ENCODE measurements around the gene ABHD6. TPM values are rescaled to one million over a fixed set of nuclear protein-coding genes. Genes with fewer than 3 reads are reported as not detected.
"Not testable (repeated sequence)": the region's sequence is repeated elsewhere in the genome, so short reads cannot be mapped to it uniquely, and the experiment has no call there.

Gene ABHD6
- total RNA-seq, 2 experiments from 2014 or later, result 3.9 to 4.1 TPM

DNA sequence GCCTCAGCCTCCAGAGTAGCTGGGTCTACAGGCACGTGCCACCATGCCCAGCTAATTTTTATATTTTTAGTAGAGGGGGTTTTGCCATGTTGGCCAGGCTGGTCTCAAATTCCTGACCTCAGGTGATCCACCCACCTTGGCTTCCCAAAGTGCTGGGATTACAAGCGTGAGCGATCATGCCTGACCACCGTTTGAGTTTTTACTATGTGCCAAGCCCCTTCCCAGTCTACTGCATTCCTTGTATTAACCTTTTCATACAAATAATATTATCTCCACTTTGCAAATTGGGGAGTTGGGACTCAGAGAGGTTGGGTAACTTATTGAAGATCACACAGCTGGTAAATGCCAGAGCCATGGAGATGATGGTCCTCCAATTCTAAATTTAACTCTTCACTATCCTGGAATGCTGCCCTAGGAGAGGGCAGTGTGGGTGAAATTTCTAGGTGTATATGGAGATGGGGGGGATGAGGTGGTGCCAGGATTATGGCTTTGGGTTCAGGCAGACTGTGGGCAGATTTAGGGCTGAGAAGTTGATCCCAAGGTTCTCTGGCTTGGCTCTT is 94.1 kb downstream of the ABHD6 start:
- H3K27ac Mint-ChIP-seq, result no peak overlapping the region
- ChIA-PET POLR2A (no interaction called here), CTCF (interaction anchor here (0.7 to 6.8 kb wide), 3 partner anchors 20 to 160 kb away, joined by 3 to 43 read pairs (median 8); partner anchors contain the start of genes HTD2, KCTD6 and RPP14)
- no peak for DNase-seq
- H3K9me3 Mint-ChIP-seq, result no peaks in the 10 kb centered on the region
- no peaks in the 10 kb centered on the region for H3K27me3 Mint-ChIP-seq
- intact Hi-C loops (cut with micrococcal nuclease), result loop anchor here (1.0 to 2.0 kb wide), 3 partner anchors 83 to 159 kb away; partner anchors contain the start of gene PDHB
- peaks cover 9% of the 10 kb centered on the region for H3K36me3 Mint-ChIP-seq
- H3K4me3 Mint-ChIP-seq, result peak overlapping the region; percentile 28
- H3K4me1 Mint-ChIP-seq (ENCODE audit: low read depth), result peaks cover 28% of the 10 kb centered on the region

DNA sequence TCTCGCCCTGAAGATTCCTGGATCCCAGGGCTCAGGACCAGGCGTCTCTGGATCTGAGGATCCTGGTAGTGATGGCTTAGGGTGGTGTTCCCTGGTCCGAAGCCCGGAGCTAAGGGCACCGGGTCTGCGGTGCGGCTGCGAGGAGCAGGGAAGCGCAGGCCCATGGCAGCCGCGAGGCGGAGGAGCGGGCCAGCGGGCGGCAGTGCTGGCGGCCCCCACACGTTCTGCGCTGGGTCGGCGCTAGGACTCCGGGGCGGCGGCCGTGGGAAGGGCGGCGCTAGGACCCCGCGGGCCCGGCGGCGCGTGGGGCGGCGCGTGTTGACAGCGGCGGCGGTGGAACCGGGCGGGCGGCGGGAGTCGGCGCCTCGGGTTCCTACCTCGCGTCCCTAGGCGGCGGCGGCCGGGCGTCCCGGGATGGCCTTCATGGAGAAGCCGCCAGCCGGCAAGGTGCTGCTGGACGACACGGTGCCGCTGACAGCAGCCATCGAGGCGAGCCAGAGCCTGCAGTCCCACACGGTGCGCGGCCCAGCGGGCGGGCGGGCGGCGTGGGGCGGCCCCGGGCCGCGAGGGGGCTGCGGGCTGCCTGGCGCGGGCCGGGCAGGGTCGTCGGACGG is 95.1 kb downstream of the ABHD6 start, which contains the start of gene PXK:
Gene PXK, plus strand, starts transcription at position 318 of the 614 bp plus-strand sequence. Its CDS starts 97 bp downstream, at position 415.
- peak; percentile 86 for DNase-seq
- H3K36me3 Mint-ChIP-seq, result peaks cover 9% of the 10 kb centered on the region
- ChIA-PET CTCF (interaction anchor here (0.6 to 6.8 kb wide), 7 partner anchors 14 to 199 kb away, joined by 3 to 43 read pairs (median 4); partner anchors contain the start of genes HTD2, KCTD6 and RPP14), POLR2A (interaction anchor here (0.6 to 4.5 kb wide), 5 partner anchors 8 to 82 kb away, joined by 3 to 20 read pairs (median 5); partner anchors contain the start of genes HTD2 and RPP14)
- intact Hi-C loops (cut with micrococcal nuclease), result loop anchor here (1.0 to 2.0 kb wide), 3 partner anchors 82 to 158 kb away; partner anchors contain the start of gene PDHB
- peak within 1 kb of the TSS; percentile 99 for H3K4me3 Mint-ChIP-seq
- H3K4me1 Mint-ChIP-seq (ENCODE audit: low read depth), result peaks cover 28% of the 10 kb centered on the region
- peak within 1 kb of the TSS; percentile 82 for H3K27ac Mint-ChIP-seq
- no peaks in the 10 kb centered on the region for H3K27me3 Mint-ChIP-seq
- no peaks in the 10 kb centered on the region for H3K9me3 Mint-ChIP-seq

DNA sequence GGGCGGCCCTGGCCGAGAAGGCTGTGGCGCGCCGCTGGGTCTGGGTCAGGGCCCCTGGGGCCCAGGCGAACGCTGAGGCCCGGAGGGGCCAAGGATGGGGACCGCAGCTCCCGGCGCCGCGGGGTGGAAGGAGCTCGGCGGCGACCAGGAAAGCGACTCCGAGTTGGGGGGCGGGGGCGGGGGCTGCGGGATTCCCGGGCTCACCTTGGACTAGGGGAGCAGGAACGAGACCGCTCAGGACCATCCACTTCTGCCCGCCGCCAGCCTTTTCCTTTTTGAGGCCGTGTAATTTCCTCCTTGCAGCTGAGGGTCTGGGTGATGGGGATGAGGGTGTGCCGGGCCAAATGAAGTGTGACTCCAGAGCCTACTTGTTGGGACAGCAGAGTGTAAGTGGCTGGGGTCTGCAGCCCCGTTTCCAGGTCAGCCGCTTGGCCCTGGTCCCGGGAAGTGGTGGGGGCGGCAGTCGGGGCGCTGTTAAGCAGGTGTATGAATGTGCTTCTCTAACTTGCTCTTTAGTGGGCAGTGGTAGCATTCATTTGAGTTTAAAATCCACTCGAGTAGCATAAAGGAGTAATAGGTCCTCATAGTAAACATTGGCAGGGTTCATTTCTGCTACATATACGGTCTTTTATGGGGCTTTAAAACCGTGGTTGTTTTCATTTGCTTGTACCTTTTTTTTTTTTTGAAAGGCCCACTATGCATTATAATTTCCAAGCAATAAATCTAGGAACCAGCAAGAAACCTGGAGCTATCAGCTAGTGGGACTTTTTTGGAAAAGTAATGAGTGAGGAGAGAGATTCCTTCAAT is 95.8 kb downstream of the ABHD6 start:
- Mint-ChIP-seq H3K27ac (peak overlapping the region; percentile 82), H3K4me3 (peak overlapping the region; percentile 99), H3K36me3 (peaks cover 9% of the 10 kb centered on the region), H3K27me3 (no peaks in the 10 kb centered on the region), H3K4me1 (ENCODE audit: low read depth) (peaks cover 28% of the 10 kb centered on the region), H3K9me3 (no peaks in the 10 kb centered on the region)
- DNase-seq, result peak; percentile 53
- POLR2A ChIA-PET, result interaction anchor here (0.6 to 4.5 kb wide), 5 partner anchors 9 to 81 kb away, joined by 3 to 20 read pairs (median 5); partner anchors contain the start of genes HTD2 and RPP14
- intact Hi-C loops (cut with micrococcal nuclease), result loop anchor here (2.0 kb wide), 2 partner anchors 137 to 157 kb away; no protein-coding TSS in a partner anchor
- CTCF ChIA-PET, result interaction anchor here (0.6 to 6.8 kb wide), 11 partner anchors 9 to 198 kb away, joined by 3 to 43 read pairs (median 4); partner anchors contain the start of genes HTD2, KCTD6 and RPP14

DNA sequence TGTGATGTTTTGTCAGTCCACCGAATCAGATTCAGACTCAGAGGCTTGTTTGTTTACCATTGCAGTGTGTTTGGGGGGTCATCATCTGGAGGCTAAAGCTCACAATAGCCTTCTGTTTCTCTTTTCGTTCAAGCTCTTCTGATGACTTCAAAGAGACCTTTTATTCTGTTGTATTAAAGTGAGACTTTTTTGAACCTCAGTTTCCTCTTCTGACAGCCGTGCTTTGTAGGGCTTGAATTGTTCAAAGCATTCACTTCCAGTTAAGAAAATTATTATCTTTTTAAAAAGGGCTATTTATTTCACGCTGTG is 96.4 kb downstream of the ABHD6 start:
- H3K27ac Mint-ChIP-seq, result peak overlapping the region; percentile 82
- CTCF ChIA-PET, result interaction anchor here (0.7 to 6.8 kb wide), 6 partner anchors 9 to 81 kb away, joined by 3 to 43 read pairs (median 4); partner anchors contain the start of genes HTD2 and RPP14
- H3K4me3 Mint-ChIP-seq, result peak overlapping the region; percentile 99
- intact Hi-C loops (cut with micrococcal nuclease), result loop anchor here (2.0 kb wide), 1 partner anchor 137 kb away; no protein-coding TSS in a partner anchor
- peaks cover 11% of the 10 kb centered on the region for H3K36me3 Mint-ChIP-seq
- POLR2A ChIA-PET, result interaction anchor here (1.4 to 4.5 kb wide), 2 partner anchors 10 to 12 kb away, joined by 4 to 20 read pairs; no protein-coding TSS in a partner anchor
- peaks cover 30% of the 10 kb centered on the region for H3K4me1 Mint-ChIP-seq (ENCODE audit: low read depth)
- H3K9me3 Mint-ChIP-seq, result no peaks in the 10 kb centered on the region
- no peaks in the 10 kb centered on the region for H3K27me3 Mint-ChIP-seq
- no peak for DNase-seq

DNA sequence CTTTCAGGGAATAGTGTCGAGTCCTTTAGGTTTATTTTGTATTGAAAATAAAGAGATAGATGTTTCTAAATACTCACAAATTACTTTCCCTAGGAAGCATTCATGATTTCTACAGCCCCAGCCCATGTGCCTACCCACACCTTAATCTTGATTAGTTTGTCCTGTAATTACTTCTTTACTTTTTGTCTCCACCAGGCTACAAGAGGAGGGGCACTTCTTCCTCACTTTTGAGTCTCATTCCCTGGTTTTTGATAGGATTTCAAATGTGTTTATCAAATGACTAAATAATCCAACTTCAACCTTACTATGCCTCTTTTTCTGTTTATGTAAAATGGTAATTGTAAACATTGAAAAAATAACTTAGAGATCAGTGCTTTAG is 96.9 kb downstream of the ABHD6 start:
- CTCF ChIA-PET, result interaction anchor here (0.7 to 6.8 kb wide), 9 partner anchors 10 to 146 kb away, joined by 3 to 43 read pairs (median 5); partner anchors contain the start of genes HTD2 and RPP14
- Mint-ChIP-seq H3K9me3 (no peaks in the 10 kb centered on the region), H3K36me3 (peaks cover 16% of the 10 kb centered on the region), H3K27ac (peak overlapping the region; percentile 94), H3K27me3 (no peaks in the 10 kb centered on the region), H3K4me3 (peak overlapping the region; percentile 99), H3K4me1 (ENCODE audit: low read depth) (peaks cover 30% of the 10 kb centered on the region)
- POLR2A ChIA-PET, result interaction anchor here (0.9 to 4.5 kb wide), 2 partner anchors 10 to 29 kb away, joined by 3 to 20 read pairs; partner anchors contain the start of genes HTD2 and RPP14
- intact Hi-C loops (cut with micrococcal nuclease), result loop anchor here (2.0 kb wide), 1 partner anchor 136 kb away; no protein-coding TSS in a partner anchor
- DNase-seq, result no peak

DNA sequence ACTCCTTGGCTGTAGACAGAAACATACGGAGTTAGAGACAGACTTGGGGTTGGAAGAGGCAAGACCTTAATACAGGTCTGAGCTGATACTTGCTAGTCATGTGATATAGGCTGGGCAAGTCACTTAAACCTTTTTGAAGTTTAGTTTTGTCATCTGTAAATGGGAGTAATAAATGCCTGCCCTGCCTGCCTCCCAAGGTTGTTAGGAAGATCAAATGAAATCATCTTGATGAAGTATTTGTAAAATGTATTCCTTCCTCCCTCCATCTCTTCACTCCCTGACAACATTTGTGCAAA is 98.0 kb downstream of the ABHD6 start:
- Mint-ChIP-seq H3K27ac (peak overlapping the region; percentile 94), H3K27me3 (no peaks in the 10 kb centered on the region), H3K4me1 (ENCODE audit: low read depth) (peaks cover 30% of the 10 kb centered on the region), H3K9me3 (no peaks in the 10 kb centered on the region), H3K36me3 (peaks cover 18% of the 10 kb centered on the region), H3K4me3 (peak overlapping the region; percentile 99)
- DNase-seq, result no peak
- intact Hi-C loops (cut with micrococcal nuclease), result loop anchor here (1.0 to 2.0 kb wide), 4 partner anchors 11 to 135 kb away; partner anchors contain the start of genes HTD2 and RPP14
- ChIA-PET CTCF (interaction anchor here (0.7 to 6.8 kb wide), 11 partner anchors 9 to 196 kb away, joined by 3 to 43 read pairs (median 5); partner anchors contain the start of genes HTD2, KCTD6 and RPP14), POLR2A (interaction anchor here (0.9 to 4.5 kb wide), 3 partner anchors 11 to 30 kb away, joined by 3 to 20 read pairs (median 6); partner anchors contain the start of genes HTD2 and RPP14)

DNA sequence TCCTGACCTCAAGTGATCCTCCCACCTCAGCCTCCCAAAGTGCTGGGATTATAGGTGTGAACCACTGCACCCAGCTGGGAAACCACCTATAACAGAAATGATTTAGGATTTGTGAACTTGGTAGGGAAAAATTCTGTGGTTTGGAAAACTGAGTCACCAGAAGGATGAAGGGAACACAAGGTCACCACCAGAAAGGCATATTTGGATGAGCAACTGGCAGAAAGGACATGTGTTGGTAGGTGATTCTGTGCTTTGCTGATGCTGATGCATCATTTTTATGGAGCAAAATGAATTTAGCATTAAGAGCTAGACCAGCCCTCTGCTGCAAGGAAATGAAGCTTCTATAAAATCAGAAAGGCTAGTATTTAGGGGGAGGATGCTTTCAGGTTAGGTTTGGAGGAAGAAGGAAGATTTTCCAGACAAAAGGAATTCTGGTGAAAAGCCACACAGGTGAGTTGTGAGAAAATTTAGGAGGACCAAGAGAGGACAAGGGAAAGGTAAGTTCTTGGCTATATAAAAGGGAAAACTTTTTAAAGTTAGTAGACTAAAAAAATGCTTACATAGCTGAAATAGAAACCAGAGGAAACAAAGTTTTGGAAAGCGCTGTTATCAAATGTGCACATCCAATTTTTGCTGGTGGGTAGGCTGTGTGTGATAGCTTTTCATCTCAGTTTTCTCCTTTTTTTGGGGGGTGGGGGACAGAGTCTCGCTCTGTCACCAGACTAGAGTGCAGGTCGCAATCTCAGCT is 98.7 kb downstream of the ABHD6 start:
- peaks cover 35% of the 10 kb centered on the region for H3K4me1 Mint-ChIP-seq (ENCODE audit: low read depth)

DNA sequence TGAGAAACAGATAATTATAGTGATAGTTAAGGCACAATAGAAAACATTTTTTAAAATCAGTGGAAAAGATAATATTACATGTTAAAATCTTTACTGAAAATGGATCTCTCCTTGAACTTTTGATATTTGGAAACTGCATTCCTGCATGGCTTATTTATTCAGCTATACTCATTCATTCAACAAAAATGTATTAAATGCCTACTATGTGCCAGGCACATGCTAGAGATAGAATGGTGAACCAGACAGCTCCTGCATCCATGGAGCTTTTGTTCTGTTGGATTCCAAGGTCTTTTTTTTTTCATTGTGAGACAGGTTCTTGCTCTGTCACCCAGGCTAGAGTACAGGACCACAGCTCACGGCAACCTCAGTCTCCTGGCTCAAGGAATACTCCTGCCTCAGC is 99.6 kb downstream of the ABHD6 start:
- intact Hi-C loops (cut with micrococcal nuclease), result no loop called here
- POLR2A ChIA-PET, result interaction anchor here (0.6 to 4.5 kb wide), 4 partner anchors 9 to 97 kb away, joined by 3 to 20 read pairs (median 5); no protein-coding TSS in a partner anchor

More for the DNA sequence above, 98.7 kb downstream of the ABHD6 start:
- Mint-ChIP-seq H3K4me3 (no peak overlapping the region), H3K27me3 (no peaks in the 10 kb centered on the region), H3K9me3 (no peaks in the 10 kb centered on the region), H3K36me3 (peaks cover 22% of the 10 kb centered on the region), H3K27ac (peak overlapping the region; percentile 53)
- POLR2A ChIA-PET, result interaction anchor here (1.9 to 4.5 kb wide), 2 partner anchors 10 to 12 kb away, joined by 6 to 20 read pairs; no protein-coding TSS in a partner anchor
- CTCF ChIA-PET, result interaction anchor here (0.7 to 6.8 kb wide), 9 partner anchors 9 to 195 kb away, joined by 3 to 43 read pairs (median 4); partner anchors contain the start of genes HTD2, KCTD6 and RPP14
- no peak for DNase-seq
- intact Hi-C loops (cut with micrococcal nuclease), result no loop called here

DNA sequence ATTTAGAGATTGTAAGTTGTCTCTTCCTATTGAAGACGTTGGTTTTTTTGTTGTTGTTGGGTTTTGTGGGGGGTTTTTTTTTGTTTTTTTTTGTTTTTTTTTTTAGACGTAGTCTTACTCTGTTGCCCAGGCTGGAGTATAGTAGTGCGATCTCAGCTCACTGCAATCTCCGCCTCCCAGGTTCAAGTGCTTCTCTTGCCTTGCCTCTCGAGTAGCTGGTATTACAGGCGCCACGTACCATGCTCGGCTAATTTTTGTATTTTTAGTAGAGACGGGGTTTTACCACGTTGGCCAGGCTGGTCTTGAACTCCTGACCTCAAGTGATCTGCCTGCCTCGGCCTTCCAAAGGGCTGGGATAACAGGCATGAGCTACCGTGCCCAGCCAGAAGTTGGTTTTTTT is 101.6 kb downstream of the ABHD6 start:
- H3K27me3 Mint-ChIP-seq; H3K27ac Mint-ChIP-seq; POLR2A ChIA-PET; DNase-seq; intact Hi-C loops (cut with micrococcal nuclease); H3K4me3 Mint-ChIP-seq; H3K9me3 Mint-ChIP-seq: not testable (repeated sequence)
- H3K36me3 Mint-ChIP-seq, result peaks cover 22% of the 10 kb centered on the region
- CTCF ChIA-PET, result interaction anchor here (0.5 to 1.1 kb wide), 2 partner anchors 33 to 303 kb away, joined by 3 read pairs; partner anchors contain the start of genes HTD2 and RPP14
- peaks cover 29% of the 10 kb centered on the region for H3K4me1 Mint-ChIP-seq (ENCODE audit: low read depth)

More for the DNA sequence above, 99.6 kb downstream of the ABHD6 start:
- H3K4me1 Mint-ChIP-seq (ENCODE audit: low read depth), result peaks cover 35% of the 10 kb centered on the region
- no peak for DNase-seq
- H3K36me3 Mint-ChIP-seq, result peaks cover 22% of the 10 kb centered on the region
- no peaks in the 10 kb centered on the region for H3K27me3 Mint-ChIP-seq
- CTCF ChIA-PET, result interaction anchor here (1.1 to 6.8 kb wide), 2 partner anchors 9 to 30 kb away, joined by 3 to 43 read pairs; partner anchors contain the start of genes HTD2 and RPP14
- no peak overlapping the region for H3K27ac Mint-ChIP-seq
- no peak overlapping the region for H3K4me3 Mint-ChIP-seq
- no peaks in the 10 kb centered on the region for H3K9me3 Mint-ChIP-seq

DNA sequence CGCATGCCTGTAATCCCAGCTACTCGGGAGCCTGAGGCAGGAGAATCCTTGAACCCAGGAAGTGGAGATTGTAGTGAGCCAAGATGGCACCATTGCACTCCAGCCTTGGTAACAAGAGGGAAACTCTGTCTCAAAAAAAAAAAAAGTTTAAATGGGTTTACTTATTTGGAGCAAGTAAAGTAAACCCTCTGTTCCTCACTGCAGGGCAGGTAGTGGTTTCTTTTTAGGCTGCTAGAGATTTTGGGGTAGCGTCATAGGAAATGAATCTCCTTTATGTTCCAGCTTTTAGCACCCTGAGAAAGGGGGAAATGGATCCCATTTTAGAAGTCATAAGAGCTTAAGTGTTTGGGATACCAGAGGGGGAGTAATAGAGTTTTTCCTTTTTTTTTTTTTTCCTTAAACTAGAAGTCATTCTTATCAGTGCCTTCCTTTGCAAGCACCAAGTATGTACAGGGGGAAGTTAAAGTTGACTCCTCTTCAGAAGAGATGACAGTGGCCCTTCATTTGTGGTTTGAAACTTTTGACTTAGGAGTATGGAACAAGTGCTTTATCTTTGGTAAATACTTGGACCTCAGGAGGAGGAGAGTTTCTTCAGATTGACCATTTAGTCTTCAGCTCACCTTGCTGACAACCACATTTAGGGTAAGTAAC is 103.1 kb downstream of the ABHD6 start:
- no peak for DNase-seq
- peaks cover 20% of the 10 kb centered on the region for H3K4me1 Mint-ChIP-seq (ENCODE audit: low read depth)
- ChIA-PET CTCF (no interaction called here), POLR2A (interaction anchor here (1.0 kb wide), 1 partner anchor 13 kb away, joined by 3 read pairs; no protein-coding TSS in a partner anchor)
- intact Hi-C loops (cut with micrococcal nuclease), result no loop called here
- no peak overlapping the region for H3K4me3 Mint-ChIP-seq
- H3K27ac Mint-ChIP-seq, result no peak overlapping the region
- H3K9me3 Mint-ChIP-seq, result no peaks in the 10 kb centered on the region
- H3K36me3 Mint-ChIP-seq, result peaks cover 18% of the 10 kb centered on the region
- no peaks in the 10 kb centered on the region for H3K27me3 Mint-ChIP-seq

Measured in activated CD4-positive, alpha-beta memory T cell treated with anti-CD3 and anti-CD28 coated beads for 36 hours (primary cell).